ENCODE results near the gene GARRE1.

The GARRE1 gene

GRCh38 chr19:34295103-34295502 is 40.7 kb downstream of the GARRE1 start:
- no peak for DNase-seq

- no peak for DNase-seq
These were observed 44.7 kb downstream of the GARRE1 start for GRCh38 chr19:34298891-34299520.

- no peak for DNase-seq
These were observed 45.2 kb downstream of the GARRE1 start for GRCh38 chr19:34299576-34299975.

GRCh38 chr19:34300380-34300779 is 46.0 kb downstream of the GARRE1 start:
- no peak for DNase-seq

- no peak for DNase-seq
These were observed 46.6 kb downstream of the GARRE1 start for GRCh38 chr19:34300962-34301361.

All from CD4-positive, alpha-beta T cell treated with Interleukin-6 for 4 hours (primary cell).